ENCODE results near the gene SSC5D. TPM values are rescaled to one million over a fixed set of nuclear protein-coding genes. Genes with fewer than 3 reads are reported as not detected.

SSC5D gene
- total RNA-seq, 1 donor from 2014 or later = 3.7 TPM

- H3K36me3 ChIP-seq = peaks cover 19% of the 10 kb centered on the region
- intact Hi-C loops (cut with micrococcal nuclease) = no loop called here
- no peak for DNase-seq
- no peak for TF ChIP-seq CTCF (IDR thresholded peaks at IDR 0.05; ENCODE audit: borderline replicate concordance)
- H3K27ac ChIP-seq (replicated peaks) = no peak overlapping the region
- no peaks in the 10 kb centered on the region for H3K27me3 ChIP-seq (ENCODE audit: low read depth)
- no peaks in the 10 kb centered on the region for H3K9me3 ChIP-seq (replicated peaks)
- peaks cover 38% of the 10 kb centered on the region for H3K4me1 ChIP-seq
- no peak overlapping the region for H3K4me3 ChIP-seq
Measured at GRCh38 chr19:55478364-55478763, 9.9 kb upstream of the SSC5D start.

- no peaks in the 10 kb centered on the region for H3K27me3 ChIP-seq (ENCODE audit: low read depth)
- H3K4me1 ChIP-seq = peaks cover 45% of the 10 kb centered on the region
- no peak for TF ChIP-seq CTCF (IDR thresholded peaks at IDR 0.05; ENCODE audit: borderline replicate concordance)
- no peak for DNase-seq
- H3K4me3 ChIP-seq = no peak overlapping the region
- no peak overlapping the region for H3K27ac ChIP-seq (replicated peaks)
- intact Hi-C loops (cut with micrococcal nuclease) = no loop called here
- peaks cover 25% of the 10 kb centered on the region for H3K36me3 ChIP-seq
- H3K9me3 ChIP-seq (replicated peaks) = no peaks in the 10 kb centered on the region
Measured at GRCh38 chr19:55479045-55479444, 9.2 kb upstream of the SSC5D start.

GRCh38 chr19:55479451-55480230 is 8.6 kb upstream of the SSC5D start:
- H3K36me3 ChIP-seq = peaks cover 25% of the 10 kb centered on the region
- no peaks in the 10 kb centered on the region for H3K27me3 ChIP-seq (ENCODE audit: low read depth)
- no peaks in the 10 kb centered on the region for H3K9me3 ChIP-seq (replicated peaks)
- TF ChIP-seq CTCF (IDR thresholded peaks at IDR 0.05; ENCODE audit: borderline replicate concordance) = no peak
- H3K4me1 ChIP-seq = peaks cover 51% of the 10 kb centered on the region
- intact Hi-C loops (cut with micrococcal nuclease) = no loop called here
- H3K27ac ChIP-seq (replicated peaks) = no peak overlapping the region
- no peak overlapping the region for H3K4me3 ChIP-seq
- DNase-seq = no peak

- Histone ChIP-seq H3K36me3 (peaks cover 25% of the 10 kb centered on the region), H3K27me3 (ENCODE audit: low read depth) (no peaks in the 10 kb centered on the region), H3K4me1 (peaks cover 61% of the 10 kb centered on the region), H3K9me3 (replicated peaks) (no peaks in the 10 kb centered on the region), H3K27ac (replicated peaks) (no peak overlapping the region), H3K4me3 (no peak overlapping the region)
- no peak for DNase-seq
- TF ChIP-seq CTCF (IDR thresholded peaks at IDR 0.05; ENCODE audit: borderline replicate concordance) = no peak
- intact Hi-C loops (cut with micrococcal nuclease) = no loop called here
Measured at GRCh38 chr19:55481148-55481793, 7.0 kb upstream of the SSC5D start.

- peaks cover 66% of the 10 kb centered on the region for H3K4me1 ChIP-seq
- intact Hi-C loops (cut with micrococcal nuclease) = no loop called here
- no peak overlapping the region for H3K27ac ChIP-seq (replicated peaks)
- no peaks in the 10 kb centered on the region for H3K27me3 ChIP-seq (ENCODE audit: low read depth)
- no peaks in the 10 kb centered on the region for H3K9me3 ChIP-seq (replicated peaks)
- no peak for DNase-seq
- TF ChIP-seq CTCF (IDR thresholded peaks at IDR 0.05; ENCODE audit: borderline replicate concordance) = no peak
- no peak overlapping the region for H3K4me3 ChIP-seq
- H3K36me3 ChIP-seq = peaks cover 25% of the 10 kb centered on the region
Measured at GRCh38 chr19:55481794-55482155, 6.5 kb upstream of the SSC5D start.
